SU-DHL-6 (cell line): ENCODE data around the gene SPSB1.
"Not testable (repeated sequence)": the region's sequence is repeated elsewhere in the genome, so short reads cannot be mapped to it uniquely, and the experiment has no call there.

Experiments used
- CTCF ChIP-seq: fragments of 200-600 bp; sonication (generic); IDR thresholded peaks from one replicate; pipeline ENCODE4 v1.5.1; 2017; ENCODE audit warnings: antibody characterized with exemption, mild to moderate bottlenecking, low read length, moderate library complexity; ENCODE audit not compliant: insufficient read depth, poor library complexity, severe bottlenecking
- EZH2phosphoT487 ChIP-seq: fragments of 200-600 bp; sonication (generic), shearing (Covaris generic); conservative IDR thresholded peaks from 2 replicates; pipeline ENCODE4 v1.6.1; 2018; ENCODE audit warnings: mild to moderate bottlenecking, antibody characterized with exemption, low read length, moderate library complexity, mixed read lengths

- not testable (repeated sequence) for TF ChIP-seq CTCF, EZH2phosphoT487
Measured at GRCh38 chr1:9299571-9300541, 7.2 kb downstream of the SPSB1 start.
